Amygdala (tissue), 56 donors: Measurements from ENCODE around the gene OR1J4.
"Not testable (repeated sequence)": the region's sequence is repeated elsewhere in the genome, so short reads cannot be mapped to it uniquely, and the experiment has no call there.

ENCODE experiments used
- DNase-seq, 56 donors: peaks; one replicate each; lab custom pipeline; 2025; lab: John Stamatoyannopoulos, UW

Gene OR1J4, protein sequence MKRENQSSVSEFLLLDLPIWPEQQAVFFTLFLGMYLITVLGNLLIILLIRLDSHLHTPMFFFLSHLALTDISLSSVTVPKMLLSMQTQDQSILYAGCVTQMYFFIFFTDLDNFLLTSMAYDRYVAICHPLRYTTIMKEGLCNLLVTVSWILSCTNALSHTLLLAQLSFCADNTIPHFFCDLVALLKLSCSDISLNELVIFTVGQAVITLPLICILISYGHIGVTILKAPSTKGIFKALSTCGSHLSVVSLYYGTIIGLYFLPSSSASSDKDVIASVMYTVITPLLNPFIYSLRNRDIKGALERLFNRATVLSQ

DNA sequence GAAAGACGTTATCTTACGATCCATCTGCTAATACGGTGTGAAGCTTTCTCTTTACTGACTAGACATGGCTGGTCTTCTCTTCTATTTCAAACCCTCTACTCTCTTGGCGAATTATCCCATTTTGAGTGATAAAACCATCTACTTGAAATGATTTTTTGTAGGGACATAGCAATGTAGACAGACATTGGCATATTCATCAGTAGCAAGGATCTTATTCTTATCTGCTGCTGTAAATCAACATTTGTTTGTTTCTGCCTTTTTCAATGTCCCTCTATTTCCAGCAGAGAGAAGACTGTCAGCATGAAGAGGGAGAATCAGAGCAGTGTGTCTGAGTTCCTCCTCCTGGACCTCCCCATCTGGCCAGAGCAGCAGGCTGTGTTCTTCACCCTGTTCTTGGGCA is at the start of gene OR1J4:
Gene OR1J4, plus strand, starts transcription at position 301 of the 400 bp plus-strand sequence. Its CDS starts 0 bp downstream, at position 301.
- no peak for DNase-seq

DNA sequence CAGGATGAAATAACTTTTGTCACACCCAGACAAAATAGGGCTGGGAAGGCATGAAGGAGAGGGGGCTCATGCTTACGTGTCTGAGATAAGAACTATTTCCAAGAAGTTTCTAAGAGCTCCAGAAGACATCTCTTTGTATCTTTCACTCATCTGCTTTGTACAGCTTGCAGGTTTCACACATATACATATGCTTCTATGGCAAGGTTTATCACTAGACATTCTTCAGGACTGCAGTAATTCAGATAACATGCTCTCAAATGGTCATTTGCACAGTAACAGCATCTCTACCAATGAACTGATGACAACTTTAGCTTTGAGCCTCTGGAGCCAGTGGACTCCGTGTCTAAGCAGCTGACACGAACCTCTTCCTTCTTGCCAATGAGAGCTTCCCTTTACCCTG is 44.4 kb upstream of the OR1J4 start:
- no peak for DNase-seq

DNA sequence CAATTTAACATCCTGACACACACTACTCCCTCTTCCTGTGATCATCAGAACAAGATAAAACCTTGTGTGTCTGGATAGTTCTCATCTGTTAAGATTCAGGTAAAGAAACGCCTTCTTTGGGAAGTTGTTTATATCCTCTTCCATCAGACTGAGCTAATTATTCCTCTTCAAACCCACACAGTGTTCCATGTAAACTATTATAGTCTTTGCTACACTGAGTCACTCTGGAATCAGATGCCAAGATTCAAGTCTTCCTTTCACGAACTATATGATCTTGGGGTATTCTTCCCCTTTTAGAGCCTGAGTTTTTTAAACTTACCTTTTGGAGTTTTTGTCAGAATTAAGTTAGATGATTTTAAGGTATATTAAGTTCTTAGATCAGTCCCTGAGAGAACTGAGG is 43.2 kb upstream of the OR1J4 start:
- no peak for DNase-seq

DNA sequence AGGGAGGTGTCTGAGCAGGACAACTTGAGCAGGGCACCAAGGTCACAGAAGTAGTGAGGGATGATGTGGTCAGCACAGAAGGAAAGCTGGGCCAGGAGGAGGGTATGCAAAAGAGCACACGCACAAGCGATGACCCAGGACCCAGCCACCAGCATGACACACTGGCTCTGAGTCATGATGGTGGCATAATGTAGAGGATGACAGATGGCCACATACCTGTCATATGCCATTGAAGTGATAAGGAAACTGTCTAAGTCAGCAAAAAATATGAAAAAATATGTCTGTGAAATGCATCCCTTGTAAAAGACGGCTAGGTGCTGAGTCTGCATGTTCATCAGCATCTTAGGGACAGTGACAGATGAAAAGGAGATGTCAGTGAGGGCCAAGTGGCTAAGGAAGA is 41.6 kb upstream of the OR1J4 start:
- no peak for DNase-seq

DNA sequence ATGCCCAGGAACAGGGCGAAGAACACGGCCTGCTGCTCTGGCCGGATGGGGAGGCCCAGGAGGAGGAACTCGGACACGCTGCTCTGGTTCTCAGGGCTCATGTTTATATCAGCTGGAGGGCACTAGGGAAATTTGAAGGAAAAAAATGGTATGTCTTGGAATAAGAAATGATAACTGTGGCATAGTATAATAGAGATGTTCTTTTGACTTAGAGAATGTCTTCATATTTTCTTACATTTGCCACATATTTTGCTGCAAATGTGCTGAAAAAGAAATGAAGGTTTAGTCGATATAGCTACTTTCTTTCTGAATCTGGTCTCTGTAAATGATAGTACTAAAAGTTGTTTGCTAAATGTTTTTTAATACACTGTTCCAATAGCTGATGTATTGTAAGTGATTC is 41.1 kb upstream of the OR1J4 start, which contains the start of gene OR1J1:
Gene OR1J1, minus strand, starts transcription at position 101 of the 400 bp plus-strand sequence. Its CDS starts 0 bp downstream, at position 101.
- DNase-seq = no peak

DNA sequence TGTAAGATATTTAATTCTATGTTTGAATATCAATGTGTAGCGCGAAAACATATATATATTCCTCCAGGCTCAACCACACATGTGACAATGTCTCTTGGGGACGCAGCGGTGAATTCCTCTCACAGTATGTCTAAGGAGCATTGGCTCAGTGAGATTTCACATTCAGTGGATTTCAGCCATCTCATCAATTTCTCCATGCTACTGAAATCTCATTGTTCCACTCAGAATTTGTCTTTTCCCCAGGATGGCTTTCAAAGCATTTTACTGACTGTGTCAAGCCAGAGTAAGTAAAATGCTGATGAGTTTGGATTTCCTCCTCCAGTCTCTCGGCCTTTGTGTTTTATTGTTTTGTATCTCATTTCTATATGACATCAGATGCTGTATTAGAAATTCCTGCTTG is 39.9 kb upstream of the OR1J4 start:
- DNase-seq = no peak

DNA sequence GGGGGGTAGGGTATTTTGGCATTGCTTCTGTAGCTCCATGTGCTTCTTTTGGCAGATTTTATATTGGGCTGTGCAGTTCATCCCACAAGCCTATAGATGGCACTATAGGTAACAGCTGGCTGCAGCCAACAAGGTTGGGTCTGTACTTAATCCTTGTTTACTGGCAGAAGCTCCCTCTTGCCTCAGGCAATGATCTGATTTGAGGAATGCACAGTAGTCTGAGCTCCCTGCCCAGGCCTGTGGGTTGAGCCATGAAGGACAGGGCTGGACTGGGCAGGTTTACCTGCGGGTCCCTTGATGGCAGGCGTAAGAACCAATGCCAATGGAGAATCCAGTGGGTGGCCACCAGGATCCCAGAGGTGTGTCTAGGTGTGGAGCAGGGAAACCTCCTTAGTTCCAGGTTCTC is 20.1 kb upstream of the OR1J4 start:
- DNase-seq = peak in 1 of 56 donors; percentile 7

DNA sequence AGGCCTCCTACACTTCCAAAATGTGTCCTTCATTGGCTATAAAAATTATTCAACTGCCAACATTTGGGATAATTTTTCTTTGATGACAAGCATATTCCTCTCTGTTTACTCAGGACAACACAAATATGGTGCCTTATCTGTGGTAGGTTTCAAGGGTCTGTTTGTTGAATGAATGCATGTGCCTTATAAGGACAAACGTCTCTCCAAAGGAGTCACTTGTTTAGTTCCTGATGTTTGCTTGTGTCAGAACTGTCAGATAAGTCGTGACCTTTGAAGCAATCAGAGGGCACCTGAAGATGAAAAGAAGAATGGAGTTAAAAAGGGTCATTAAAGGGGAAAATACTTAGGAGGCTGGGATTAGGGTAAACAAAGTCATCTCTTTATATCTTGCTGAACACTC is 12.0 kb upstream of the OR1J4 start:
- no peak for DNase-seq

DNA sequence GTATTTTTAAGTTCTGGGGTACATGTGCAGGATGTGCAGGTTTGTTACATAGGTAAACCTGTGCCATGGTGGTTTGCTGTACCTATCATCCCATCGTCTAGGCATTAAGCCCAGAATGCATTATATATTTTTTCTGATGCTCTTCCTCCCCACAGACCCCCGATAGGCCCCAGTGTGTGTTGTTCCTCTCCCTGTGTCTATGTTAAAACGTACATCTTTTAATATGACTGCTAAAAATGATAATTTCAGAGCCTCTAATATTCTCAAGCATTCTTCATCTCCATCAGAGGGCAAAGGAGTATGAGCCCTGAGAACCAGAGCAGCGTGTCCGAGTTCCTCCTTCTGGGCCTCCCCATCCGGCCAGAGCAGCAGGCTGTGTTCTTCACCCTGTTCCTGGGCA is 8.4 kb upstream of the OR1J4 start, which contains the start of gene OR1J2:
Gene OR1J2, plus strand, starts transcription at position 301 of the 400 bp plus-strand sequence. Its CDS starts 0 bp downstream, at position 301.
- DNase-seq = no peak

DNA sequence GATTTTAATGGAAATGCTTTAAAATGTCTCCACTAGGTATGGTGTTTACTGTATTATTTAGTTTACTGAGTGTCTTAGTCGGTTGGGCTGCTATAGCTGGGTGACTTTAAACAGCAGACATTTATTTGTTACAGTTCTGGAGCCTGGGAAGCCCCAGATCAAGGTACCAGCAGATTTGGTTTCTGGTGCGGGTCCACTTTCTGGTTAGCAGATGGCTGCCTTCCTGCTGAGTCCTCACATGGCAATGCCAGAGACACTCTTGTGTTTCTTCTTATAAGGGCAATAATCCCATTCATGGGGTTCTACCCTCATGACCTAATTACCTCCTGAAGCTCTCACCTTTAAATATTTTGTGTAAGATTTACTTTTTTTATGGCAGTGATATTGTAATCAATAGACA is 715 bp upstream of the OR1J4 start:
- DNase-seq = no peak

DNA sequence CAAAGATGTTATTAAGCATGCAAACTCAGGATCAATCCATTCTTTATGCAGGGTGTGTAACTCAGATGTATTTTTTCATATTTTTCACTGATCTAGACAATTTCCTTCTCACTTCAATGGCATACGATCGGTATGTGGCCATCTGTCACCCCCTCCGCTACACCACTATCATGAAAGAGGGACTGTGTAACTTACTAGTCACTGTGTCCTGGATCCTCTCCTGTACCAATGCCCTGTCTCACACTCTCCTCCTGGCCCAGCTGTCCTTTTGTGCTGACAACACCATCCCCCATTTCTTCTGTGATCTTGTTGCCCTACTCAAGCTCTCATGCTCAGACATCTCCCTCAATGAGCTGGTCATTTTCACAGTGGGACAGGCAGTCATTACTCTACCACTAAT is 435 bp downstream of the OR1J4 start:
- DNase-seq = no peak

DNA sequence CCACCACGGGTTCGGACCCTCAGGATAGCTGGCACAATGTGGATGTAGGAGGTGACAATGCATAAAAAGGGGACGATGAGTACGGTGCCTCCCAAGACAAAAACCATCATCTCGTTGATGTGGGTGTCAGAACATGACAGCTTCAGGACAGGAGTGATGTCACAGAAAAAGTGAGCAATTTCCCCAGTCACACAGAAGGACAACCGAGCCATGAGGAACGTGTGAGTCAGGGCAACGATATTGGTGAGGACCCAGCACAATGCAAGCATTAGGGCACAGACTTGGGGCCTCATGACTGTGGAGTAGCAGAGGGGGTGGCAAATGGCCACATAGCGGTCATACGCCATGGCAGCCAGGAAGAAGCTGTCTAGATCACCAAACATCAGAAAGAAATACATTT is 7.7 kb downstream of the OR1J4 start:
- no peak for DNase-seq

DNA sequence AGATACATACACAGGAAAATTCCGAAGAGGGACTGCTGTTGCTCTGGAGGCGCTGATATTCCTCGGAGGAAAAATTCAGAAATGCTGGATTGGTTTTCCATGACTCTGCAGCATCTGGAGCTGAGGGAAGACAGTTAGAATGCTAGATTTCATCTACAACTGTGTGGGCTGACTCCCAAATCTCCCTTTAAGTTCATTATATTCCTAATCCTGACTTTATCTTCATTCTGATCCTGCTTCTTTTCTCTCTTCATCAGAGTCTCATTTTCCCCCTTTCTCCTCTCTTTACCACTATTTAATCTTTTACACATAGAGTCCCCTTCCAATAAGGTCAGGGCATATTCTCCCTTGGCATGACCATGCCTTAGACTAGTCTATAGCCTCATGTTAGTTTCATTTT is 8.3 kb downstream of the OR1J4 start, which contains the start of gene OR1N1:
Gene OR1N1, minus strand, starts transcription at position 101 of the 400 bp plus-strand sequence. Its CDS starts 0 bp downstream, at position 101.
- no peak for DNase-seq

DNA sequence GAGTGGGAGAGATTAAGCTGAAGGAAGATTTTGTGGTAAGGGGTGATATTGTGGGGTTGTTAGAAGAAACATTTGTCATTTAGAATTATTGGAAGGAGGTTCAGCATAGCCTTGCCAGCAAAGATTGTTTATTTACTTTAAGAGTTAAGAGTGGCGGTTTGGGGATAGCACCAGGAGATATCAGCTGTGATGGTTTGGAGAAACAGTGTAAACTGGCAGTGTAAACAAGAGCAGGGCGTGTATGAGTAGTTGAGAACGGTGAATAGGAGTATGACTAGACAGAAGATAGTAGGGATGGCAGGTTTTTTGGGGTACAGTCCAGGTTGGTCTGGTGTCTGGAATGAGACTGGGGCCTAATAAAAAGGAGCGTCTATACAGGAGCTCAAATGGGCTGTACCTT is 12.2 kb downstream of the OR1J4 start:
- not testable (repeated sequence) for DNase-seq

DNA sequence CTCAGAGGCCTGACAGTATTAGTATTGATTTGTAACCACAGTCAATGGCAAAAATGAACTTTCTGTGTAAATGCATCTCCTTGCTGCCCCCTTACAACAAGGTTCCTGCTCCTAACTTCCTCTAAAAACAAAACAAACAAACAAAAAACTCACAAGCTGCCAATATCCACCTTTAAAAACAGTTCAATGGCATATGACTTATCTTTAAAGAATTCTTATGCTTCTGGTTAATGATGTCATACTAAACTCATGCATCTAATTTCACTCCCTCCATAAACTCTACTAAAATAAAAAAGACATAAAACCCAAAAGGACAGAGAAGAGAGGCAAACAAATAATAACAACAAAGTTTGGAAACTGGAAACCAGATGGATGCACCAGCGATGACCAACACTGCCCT is 17.2 kb downstream of the OR1J4 start:
- no peak for DNase-seq

DNA sequence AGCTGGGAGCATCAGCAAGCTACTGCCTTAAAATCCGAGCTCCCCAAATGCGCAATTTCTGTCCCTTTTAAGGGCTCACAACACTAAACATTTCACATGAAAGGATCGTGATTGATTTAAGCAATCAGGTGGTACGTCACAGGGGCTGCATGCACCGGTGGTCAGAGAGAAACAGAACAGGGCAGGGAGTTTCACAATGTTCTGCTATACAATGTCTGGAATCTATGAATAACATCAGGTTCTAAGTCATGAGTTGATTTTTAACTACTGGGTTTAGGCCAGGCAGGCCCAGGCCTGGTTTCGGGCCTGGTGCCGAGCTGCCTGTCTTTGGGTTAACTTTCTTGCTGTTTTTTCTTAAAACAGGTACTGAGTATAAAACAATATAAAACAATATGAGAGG is 18.1 kb downstream of the OR1J4 start:
- DNase-seq = not testable (repeated sequence)

DNA sequence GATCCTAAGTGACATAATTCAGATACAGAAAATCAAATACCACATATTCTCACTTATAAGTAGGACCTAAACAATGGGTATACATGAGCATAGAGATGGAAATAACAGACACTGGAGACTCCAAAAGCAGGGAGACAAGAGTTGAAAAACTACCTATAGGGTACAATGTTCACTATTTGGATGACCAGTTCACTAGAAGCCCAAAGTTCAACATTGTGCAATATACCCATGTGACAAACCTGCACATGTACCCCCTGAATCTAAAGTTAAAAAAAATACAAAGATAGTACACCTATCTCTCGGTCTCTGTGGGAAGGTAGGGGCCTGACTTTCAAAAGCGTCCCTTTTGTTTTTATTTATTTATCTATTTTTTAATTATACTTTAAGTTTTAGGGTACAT is 19.8 kb downstream of the OR1J4 start:
- DNase-seq = no peak

DNA sequence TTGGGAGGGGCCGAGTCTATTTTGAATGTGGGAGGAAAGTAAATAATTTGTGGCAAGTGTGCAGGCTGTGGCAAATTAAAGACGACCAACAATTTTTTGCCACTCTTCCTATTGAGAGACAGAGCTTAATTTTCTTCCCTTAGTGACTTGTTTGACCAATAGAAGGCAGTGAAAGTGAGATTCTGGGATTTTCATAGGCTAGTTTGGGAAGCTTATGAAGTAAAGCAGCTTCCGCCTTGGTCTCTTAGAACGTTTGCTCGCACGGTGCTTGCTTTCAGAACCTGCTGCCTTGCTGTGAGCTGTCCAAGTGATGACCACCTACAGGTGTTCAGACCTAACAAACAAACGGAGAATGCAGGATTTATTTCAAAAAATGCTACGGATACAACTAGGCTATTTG is 27.3 kb downstream of the OR1J4 start:
- no peak for DNase-seq

DNA sequence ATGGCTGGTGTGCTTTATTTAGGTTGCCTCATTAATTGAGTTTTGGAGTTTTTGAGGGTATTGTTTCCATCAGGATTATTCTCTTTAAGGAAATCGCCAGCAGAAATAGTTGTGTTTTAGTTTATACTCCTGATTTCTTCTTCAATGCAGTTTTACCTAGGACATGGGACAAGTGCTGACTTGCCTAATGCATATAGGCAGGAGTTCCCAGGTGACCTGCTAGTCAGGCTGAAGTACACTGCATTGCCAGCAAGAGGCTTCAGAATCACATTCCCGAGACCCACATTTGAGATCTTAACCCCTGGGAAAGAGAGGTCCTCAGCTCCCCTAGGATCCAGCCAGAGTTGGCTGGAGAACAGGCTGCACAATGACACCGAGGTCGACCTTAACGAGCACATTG is 32.4 kb downstream of the OR1J4 start:
- DNase-seq = no peak

DNA sequence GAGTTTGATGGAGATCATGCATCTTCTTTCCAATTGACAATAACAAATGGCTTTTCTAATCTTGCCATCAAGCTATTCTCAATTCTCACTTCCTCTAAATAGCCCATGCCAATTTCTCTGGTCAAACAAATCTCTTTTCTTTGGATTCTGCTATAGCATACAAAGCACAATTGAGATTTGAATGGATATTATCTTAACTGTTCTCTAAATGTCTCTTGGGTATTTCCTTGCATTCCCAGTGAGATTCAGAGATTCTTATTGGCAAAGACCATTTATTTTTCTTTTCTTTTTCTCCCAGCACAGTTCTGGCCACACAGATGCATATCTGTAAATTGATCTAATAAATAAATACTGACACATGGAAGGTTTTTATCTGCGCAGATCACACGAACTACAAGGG is 33.9 kb downstream of the OR1J4 start, which contains the start of gene OR1N2:
Gene OR1N2, plus strand, starts transcription at position 301 of the 400 bp plus-strand sequence. CDS start 100 bp downstream, outside the sequence.
- no peak for DNase-seq

DNA sequence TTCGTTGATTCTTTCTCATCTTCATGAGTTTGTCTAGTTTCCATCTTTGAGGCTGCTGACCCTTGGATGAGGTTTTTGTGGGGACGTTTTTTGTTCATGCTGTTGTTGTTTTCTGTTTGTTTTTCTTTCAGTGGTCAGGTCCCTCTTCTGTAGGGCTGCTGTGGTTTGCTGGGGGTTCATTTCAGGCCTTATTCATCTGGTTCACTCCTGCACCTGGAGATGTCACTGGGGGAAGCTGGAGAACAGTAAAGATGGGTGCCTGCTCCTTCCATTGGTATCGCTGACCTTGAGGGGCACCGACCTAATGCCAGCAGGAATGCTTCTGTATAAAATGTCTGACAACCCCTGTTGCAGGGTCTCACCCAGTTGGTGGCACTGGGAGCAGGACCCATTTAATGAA is 42.5 kb downstream of the OR1J4 start:
- no peak for DNase-seq

DNA sequence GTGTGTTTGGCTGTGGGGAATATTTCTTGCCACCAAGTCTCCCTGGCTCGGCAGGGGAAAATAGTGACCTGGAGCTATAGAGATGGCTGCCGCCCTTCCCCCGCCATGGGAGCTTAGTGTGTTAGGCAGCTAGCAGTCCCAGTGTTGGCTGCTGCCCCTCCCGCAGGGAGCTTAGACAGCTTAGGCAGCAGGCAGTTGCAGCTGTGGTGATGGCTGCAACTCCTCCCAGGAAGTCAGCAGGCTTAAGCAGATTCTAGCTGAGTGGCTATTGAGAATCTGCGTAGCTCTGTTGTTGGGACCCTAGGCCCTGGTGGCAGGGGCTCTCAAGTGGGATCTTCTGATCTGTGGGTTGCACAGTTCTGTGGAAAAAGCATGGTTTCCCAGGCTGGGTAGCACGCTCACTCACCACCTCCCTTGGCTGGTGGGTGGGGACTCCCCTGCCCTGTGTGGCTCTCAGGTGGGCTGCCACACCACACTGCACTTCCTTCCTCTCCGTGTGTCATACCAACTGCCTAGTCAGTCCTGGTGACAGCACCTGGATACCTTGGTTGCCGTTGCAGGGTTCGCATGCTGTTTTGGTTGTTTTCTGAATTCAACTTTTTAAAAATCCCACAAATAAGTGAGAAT is 43.3 kb downstream of the OR1J4 start:
- DNase-seq = no peak
